OCI-LY1 (cell line): ENCODE measurements around the gene MUC5AC.

Experiments used
- H2AFZ ChIP-seq: fragments of 200-600 bp; sonication (generic), shearing (Covaris generic); 2 replicates; pipeline ENCODE4 v1.6.0; 2014; ENCODE audit warnings: antibody characterized with exemption, mild to moderate bottlenecking, low read length
- H3F3A ChIP-seq: fragments of 200-600 bp; sonication (generic), shearing (Covaris generic); 2 replicates; pipeline ENCODE4 v1.6.0; 2014; ENCODE audit warnings: mild to moderate bottlenecking, antibody characterized with exemption, low read length, moderate library complexity; ENCODE audit not compliant: insufficient read depth
- H3K27ac ChIP-seq: fragments of 200-600 bp; sonication (generic); 2 replicates; pipeline ENCODE4 v1.5.1; 2014; ENCODE audit warnings: low read length, mixed run types, mild to moderate bottlenecking, low read depth; ENCODE audit not compliant: poor library complexity, severe bottlenecking
- H3K27me3 ChIP-seq: fragments of 200-600 bp; sonication (generic); 2 replicates; pipeline ENCODE4 v1.6.0; 2014; ENCODE audit warnings: antibody characterized with exemption, mild to moderate bottlenecking, low read length, moderate library complexity; ENCODE audit not compliant: insufficient read depth
- H3K36me3 ChIP-seq: fragments of 200-600 bp; sonication (generic); 2 replicates; pipeline ENCODE4 v1.6.1; 2014; ENCODE audit warnings: mild to moderate bottlenecking, antibody characterized with exemption, low read length, moderate library complexity, mixed read lengths; ENCODE audit not compliant: insufficient read depth
- H3K4me1 ChIP-seq: fragments of 200-600 bp; sonication (generic); 2 replicates; pipeline ENCODE4 v1.5.1; 2014; ENCODE audit warnings: mild to moderate bottlenecking, low read length, moderate library complexity; ENCODE audit not compliant: insufficient read depth, severe bottlenecking
- H3K4me2 ChIP-seq: fragments of 200-600 bp; sonication (generic), shearing (Covaris generic); 2 replicates; pipeline ENCODE4 v1.6.1; 2014; ENCODE audit warnings: low read length
- H3K4me3 ChIP-seq: fragments of 200-600 bp; sonication (generic); 2 replicates; pipeline ENCODE4 v1.5.1; 2014; ENCODE audit warnings: low read length, low read depth, mild to moderate bottlenecking, mixed read lengths; ENCODE audit not compliant: poor library complexity, severe bottlenecking
- H3K79me2 ChIP-seq: fragments of 200-600 bp; shearing (Covaris generic); 2 replicates; pipeline ENCODE4 v1.6.1; 2016; ENCODE audit warnings: mixed run types, low read length, mixed read lengths; ENCODE audit not compliant: insufficient read depth
- H3K9ac ChIP-seq: fragments of 200-600 bp; sonication (generic), shearing (Covaris generic); 2 replicates; pipeline ENCODE4 v1.6.1; 2014; ENCODE audit warnings: mild to moderate bottlenecking, low read length, mixed read lengths
- H3K9me2 ChIP-seq: fragments of 200-600 bp; sonication (generic), shearing (Covaris generic); 2 replicates; pipeline ENCODE4 v1.6.1; 2014; ENCODE audit warnings: low read depth, mild to moderate bottlenecking, low read length, mixed read lengths
- H3K9me3 ChIP-seq: fragments of 200-600 bp; shearing (Covaris generic); 2 replicates; pipeline ENCODE4 v1.6.1; 2014; ENCODE audit warnings: low read length, mixed read lengths
- H4K20me1 ChIP-seq: fragments of 200-600 bp; sonication (generic), shearing (Covaris generic); 2 replicates; pipeline ENCODE4 v1.6.0; 2016; ENCODE audit warnings: mild to moderate bottlenecking, low read length; ENCODE audit not compliant: insufficient read depth
- CTCF ChIP-seq: fragments of 200-600 bp; sonication (generic), shearing (Covaris generic); IDR thresholded peaks from 2 replicates; pipeline ENCODE4 v1.5.1; 2017; ENCODE audit warnings: mild to moderate bottlenecking, antibody characterized with exemption, low read length, moderate library complexity, mixed read lengths
- EZH2 ChIP-seq: fragments of 200-600 bp; sonication (generic), shearing (Covaris generic); IDR thresholded peaks from 2 replicates; pipeline ENCODE4 v1.8.0; 2017; ENCODE audit warnings: borderline replicate concordance, mixed run types, mild to moderate bottlenecking, antibody characterized with exemption, low read length, moderate library complexity, mixed read lengths

MUC5AC gene

GRCh38 chr11:1192741-1193325, 35.1 kb downstream of the MUC5AC start:
- Histone ChIP-seq H3K9me2 (no peaks in the 10 kb centered on the region), H3F3A (no peaks in the 10 kb centered on the region), H3K4me2 (no peak overlapping the region), H3K36me3 (no peaks in the 10 kb centered on the region), H2AFZ (no peak overlapping the region), H3K27ac (no peak overlapping the region), H3K27me3 (no peaks in the 10 kb centered on the region), H3K4me3 (no peak overlapping the region), H3K79me2 (no peaks in the 10 kb centered on the region), H4K20me1 (no peaks in the 10 kb centered on the region), H3K9me3 (no peaks in the 10 kb centered on the region), H3K9ac (no peak overlapping the region), H3K4me1 (no peaks in the 10 kb centered on the region)
- no peak for TF ChIP-seq EZH2
- no peak for TF ChIP-seq CTCF

DNA sequence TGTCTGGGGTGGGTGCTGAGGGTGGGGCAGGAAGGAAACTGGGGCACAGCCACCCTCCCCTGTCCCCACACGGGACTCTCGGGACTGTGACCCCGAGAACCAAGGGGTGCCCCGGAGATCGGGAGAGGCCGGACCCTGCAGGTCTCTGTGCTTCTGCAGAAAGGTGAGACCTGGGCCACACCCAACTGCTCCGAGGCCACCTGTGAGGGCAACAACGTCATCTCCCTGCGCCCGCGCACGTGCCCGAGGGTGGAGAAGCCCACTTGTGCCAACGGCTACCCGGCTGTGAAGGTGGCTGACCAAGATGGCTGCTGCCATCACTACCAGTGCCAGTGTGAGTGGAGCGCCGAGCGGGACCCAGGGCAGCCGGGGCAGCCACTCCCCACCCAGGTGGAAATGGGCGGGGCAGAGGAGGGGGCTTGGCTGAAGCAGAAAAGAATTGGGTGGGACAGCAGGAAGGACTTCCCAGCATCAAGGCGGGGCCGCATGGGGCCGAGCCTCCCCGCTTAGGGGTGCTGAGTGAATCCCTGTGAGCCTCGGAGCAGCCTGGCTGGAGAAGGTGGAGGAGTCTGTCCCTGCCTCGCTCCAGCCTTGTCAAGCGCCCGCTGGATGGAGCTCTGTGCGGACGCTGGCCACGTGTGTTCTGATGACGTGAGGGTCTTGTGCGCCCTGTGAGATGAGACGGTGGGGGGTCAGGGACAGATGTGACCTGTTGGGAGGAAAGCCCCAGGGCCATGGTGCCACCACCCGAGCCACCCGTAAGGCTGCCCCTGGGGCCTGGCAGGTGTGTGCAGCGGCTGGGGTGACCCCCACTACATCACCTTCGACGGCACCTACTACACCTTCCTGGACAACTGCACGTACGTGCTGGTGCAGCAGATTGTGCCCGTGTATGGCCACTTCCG, 35.8 kb downstream of the MUC5AC start:
- no peaks in the 10 kb centered on the region for H3K36me3 ChIP-seq
- no peak overlapping the region for H3K4me2 ChIP-seq
- H3K9me3 ChIP-seq, result no peaks in the 10 kb centered on the region
- H3K79me2 ChIP-seq, result no peaks in the 10 kb centered on the region
- no peak overlapping the region for H3K27ac ChIP-seq
- no peak overlapping the region for H3K4me3 ChIP-seq
- no peak overlapping the region for H2AFZ ChIP-seq
- no peaks in the 10 kb centered on the region for H3K27me3 ChIP-seq
- TF ChIP-seq CTCF (no peak), EZH2 (no peak)
- H3K4me1 ChIP-seq, result no peaks in the 10 kb centered on the region
- no peaks in the 10 kb centered on the region for H4K20me1 ChIP-seq
- no peaks in the 10 kb centered on the region for H3K9me2 ChIP-seq
- H3K9ac ChIP-seq, result no peak overlapping the region
- H3F3A ChIP-seq, result no peaks in the 10 kb centered on the region

DNA sequence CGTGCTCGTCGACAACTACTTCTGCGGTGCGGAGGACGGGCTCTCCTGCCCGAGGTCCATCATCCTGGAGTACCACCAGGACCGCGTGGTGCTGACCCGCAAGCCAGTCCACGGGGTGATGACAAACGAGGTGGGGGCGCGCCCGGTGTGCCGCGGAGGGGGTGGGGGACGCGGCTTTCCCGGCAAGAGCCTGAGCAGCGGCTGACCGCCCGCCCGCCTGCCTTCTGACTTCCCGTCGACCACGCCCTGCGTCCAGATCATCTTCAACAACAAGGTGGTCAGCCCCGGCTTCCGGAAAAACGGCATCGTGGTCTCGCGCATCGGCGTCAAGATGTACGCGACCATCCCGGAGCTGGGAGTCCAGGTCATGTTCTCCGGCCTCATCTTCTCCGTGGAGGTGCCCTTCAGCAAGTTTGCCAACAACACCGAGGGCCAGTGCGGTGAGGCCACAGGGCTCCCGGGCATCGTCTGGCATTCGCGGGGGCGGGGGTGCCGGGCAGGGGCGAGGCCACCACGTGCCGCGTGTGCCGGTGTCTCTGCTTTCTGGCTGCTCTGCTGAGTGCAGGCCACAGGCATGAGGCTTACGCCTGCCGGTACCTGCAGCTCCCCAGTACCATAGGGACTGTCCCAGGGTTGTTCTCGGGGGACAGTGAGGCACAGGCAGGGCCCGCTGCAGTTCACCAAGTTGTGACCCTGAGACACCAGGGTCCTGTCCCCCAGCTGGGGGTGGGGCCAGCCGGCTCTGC, 36.7 kb downstream of the MUC5AC start:
- H2AFZ ChIP-seq, result no peak overlapping the region
- H3K9ac ChIP-seq, result no peak overlapping the region

More for the DNA sequence above, 36.7 kb downstream of the MUC5AC start:
- Histone ChIP-seq H3K9me3 (no peaks in the 10 kb centered on the region), H3K4me1 (no peaks in the 10 kb centered on the region), H3K27ac (no peak overlapping the region), H3K79me2 (no peaks in the 10 kb centered on the region), H3K4me3 (no peak overlapping the region), H3K27me3 (peaks cover 4% of the 10 kb centered on the region; the same call in 1 of the 2 replicates), H3K36me3 (no peaks in the 10 kb centered on the region), H3K9me2 (no peaks in the 10 kb centered on the region), H3F3A (no peaks in the 10 kb centered on the region), H4K20me1 (no peaks in the 10 kb centered on the region), H3K4me2 (no peak overlapping the region)
- TF ChIP-seq CTCF (no peak), EZH2 (no peak)
